B cell (primary cell): ENCODE results near the gene LRSAM1. TPM values are rescaled to one million over a fixed set of nuclear protein-coding genes. Genes with fewer than 3 reads are reported as not detected.

Source experiments
- ATAC-seq: fragments of 200-7000 bp; cut with Tn5 transposase; one replicate; pipeline ENCODE4 v1.10.0; 2021; ENCODE audit warnings: low read depth, mild to moderate bottlenecking, moderate number of reproducible peaks, moderate library complexity
- CTCF ChIA-PET: fragments of 350-600 bp; sonication (Branson Sonifier 250); formaldehyde crosslinking; loops from one replicate; lab custom pipeline; 2021; ENCODE audit warnings: antibody characterized with exemption, inconsistent platforms; lab: Charles Lee
- POLR2A ChIA-PET: fragments of 350-600 bp; sonication (Branson Sonifier 250); formaldehyde crosslinking; loops from one replicate; lab custom pipeline; 2021; ENCODE audit warnings: antibody characterized with exemption; lab: Charles Lee
- DNase-seq: peaks from one replicate; pipeline ENCODE4 v3.0.0; 2013
- H2AFZ ChIP-seq: 2 replicates; pipeline ENCODE4 v1.6.1; 2012; ENCODE audit warnings: mild to moderate bottlenecking, low read depth, low read length; ENCODE audit not compliant: insufficient read depth, poor library complexity, severe bottlenecking
- H3K27ac ChIP-seq, 2 donors: 1 replicate in 1 of 2; 2 replicates in 1 of 2; pipeline ENCODE4 v1.5.1; 2012 to 2013; ENCODE audit warnings: low read length in 2 of 2, mild to moderate bottlenecking in 2 of 2, moderate library complexity in 1 of 2
- H3K27me3 ChIP-seq, 4 experiments: fragments of 200-600 bp in 1 of 4; sonication (generic) in 1 of 4; replicated peaks in 1 of 4; 1 replicate in 2 of 4; 2 replicates in 2 of 4; pipeline versions ENCODE4 v1.6.1 to v1.7.0; 2013 to 2016; ENCODE audit warnings: low read length in 3 of 4, mild to moderate bottlenecking in 2 of 4, mixed read lengths in 1 of 4, moderate library complexity in 1 of 4; ENCODE audit not compliant: insufficient read depth in 4 of 4, control insufficient read depth in 3 of 4; ENCODE audit errors: control extremely low read depth in 1 of 4
- H3K36me3 ChIP-seq, 2 experiments: replicated peaks in 1 of 2; 1 replicate in 1 of 2; 2 replicates in 1 of 2; pipeline versions ENCODE4 v1.6.1 to v1.7.1; 2013; ENCODE audit warnings: low read length in 1 of 2; ENCODE audit not compliant: insufficient read depth in 2 of 2, control insufficient read depth in 1 of 2; ENCODE audit errors: control extremely low read depth in 1 of 2, extremely low read depth in 1 of 2
- H3K4me1 ChIP-seq, 2 donors: fragments of 200-600 bp in 1 of 2; sonication (generic) in 1 of 2; 1 replicate in 1 of 2; 2 replicates in 1 of 2; pipeline versions ENCODE4 v1.5.1 to v1.6.1; 2013 to 2017; ENCODE audit warnings: low read length in 2 of 2; ENCODE audit not compliant: control insufficient read depth in 2 of 2, insufficient read depth in 2 of 2
- H3K4me2 ChIP-seq: replicated peaks from 2 replicates; pipeline ENCODE3; 2012; ENCODE audit warnings: mild to moderate bottlenecking, low read depth, low read length; ENCODE audit not compliant: poor library complexity, severe bottlenecking
- H3K4me3 ChIP-seq, 5 experiments: fragments of 200-600 bp in 1 of 5; sonication (generic) in 1 of 5; 1 replicate in 3 of 5; 2 replicates in 2 of 5; pipeline versions ENCODE4 v1.5.1 to v1.7.0; 2011 to 2016; ENCODE audit warnings: low read length in 4 of 5, mild to moderate bottlenecking in 4 of 5, low read depth in 2 of 5, control low read depth in 1 of 5, moderate library complexity in 1 of 5; ENCODE audit not compliant: insufficient read depth in 1 of 5; ENCODE audit errors: control extremely low read depth in 1 of 5, extremely low read depth in 1 of 5
- H3K79me2 ChIP-seq: fragments of 200-600 bp; sonication (generic); one replicate; pipeline ENCODE4 v1.6.0; 2016; ENCODE audit warnings: low read length; ENCODE audit not compliant: control insufficient read depth, insufficient read depth
- H3K9ac ChIP-seq: fragments of 200-600 bp; sonication (generic); 2 replicates; pipeline ENCODE4 v1.6.1; 2017; ENCODE audit warnings: mild to moderate bottlenecking, low read length, moderate library complexity
- H3K9me3 ChIP-seq, 3 donors: one replicate each; pipeline versions ENCODE4 v1.6.1 to v1.7.1; 2013; ENCODE audit warnings: low read length in 2 of 3; ENCODE audit not compliant: control insufficient read depth in 2 of 3, insufficient read depth in 1 of 3; ENCODE audit errors: control extremely low read depth in 1 of 3
- H4K20me1 ChIP-seq: 2 replicates; pipeline ENCODE4 v1.6.0; 2012; ENCODE audit warnings: mild to moderate bottlenecking, low read length; ENCODE audit not compliant: insufficient read depth, control insufficient read depth, poor library complexity, severe bottlenecking
- H3K27ac Mint-ChIP-seq: one replicate; pipeline ENCODE4 v1.8.0; 2021; ENCODE audit warnings: mixed read lengths
- H3K27me3 Mint-ChIP-seq: one replicate; pipeline ENCODE4 v1.8.0; 2021; ENCODE audit warnings: mixed read lengths
- H3K4me1 Mint-ChIP-seq: one replicate; pipeline ENCODE4 v1.8.0; 2021; ENCODE audit warnings: mixed read lengths
- H3K4me3 Mint-ChIP-seq: one replicate; pipeline ENCODE4 v1.8.0; 2021; ENCODE audit warnings: mixed read lengths
- H3K9me3 Mint-ChIP-seq: one replicate; pipeline ENCODE4 v1.8.0; 2022; ENCODE audit warnings: mixed read lengths; ENCODE audit not compliant: insufficient read depth
- CTCF ChIP-seq: fragments of 200-600 bp; IDR thresholded peaks from one replicate; pipeline ENCODE4 v1.8.0; 2022; ENCODE audit warnings: antibody characterized with exemption, mild to moderate bottlenecking
- EZH2 ChIP-seq: IDR thresholded peaks from 2 replicates; pipeline ENCODE4 v1.6.1; 2012; ENCODE audit warnings: borderline replicate concordance, low read depth, mild to moderate bottlenecking, moderate library complexity, low read length; ENCODE audit not compliant: insufficient read depth, poor library complexity, severe bottlenecking
- WGBS: methylation state at CpG from one replicate; pipeline ENCODE4 v1.1.5; 2013; ENCODE audit warnings: missing lambda C conversion rate; ENCODE audit not compliant: insufficient coverage; 5-methylcytosine and 5-hydroxymethylcytosine counted together
- intact Hi-C: fragments of 100-400 bp; cut with micrococcal nuclease; formaldehyde crosslinking; loops from one replicate; pipeline ENCODE4 v1.10.0; 2022
- polyA plus RNA-seq: library from polyadenylated mRNA; depleted of rRNA; stranded (reverse); fragments of >200 nt; gene quantifications from 2 replicates; pipeline ENCODE4 v1.2.3, GENCODE V29; 2012
- total RNA-seq, 2 donors: library from RNA; stranded (reverse); fragments of 120-200 nt in 1 of 2; gene quantifications; 1 replicate in 1 of 2; 2 replicates in 1 of 2; pipeline versions ENCODE4 v1.2.3 to v1.2.4, GENCODE V29; 2013 to 2022

Gene LRSAM1
- total and polyA plus RNA-seq, 2 donors (not counting 1 experiment from before 2014, with no cell fraction given): 30.6 to 39.8 TPM

- H3K9me3 ChIP-seq: peaks cover 0 to 34% (median 16%) of the 10 kb centered on the region in 3 donors
- H4K20me1 ChIP-seq: no peaks in the 10 kb centered on the region
- ChIA-PET CTCF (no interaction called here), POLR2A (interaction anchor here (0.7 kb wide), 1 partner anchor 591 kb away, joined by 10 read pairs; no protein-coding TSS in a partner anchor)
- no peak for ATAC-seq
- Mint-ChIP-seq H3K27me3 (no peaks in the 10 kb centered on the region), H3K9me3 (no peaks in the 10 kb centered on the region), H3K27ac (no peak overlapping the region), H3K4me1 (peaks cover 3% of the 10 kb centered on the region), H3K4me3 (no peak overlapping the region)
- H3K27me3 ChIP-seq: no peaks in the 10 kb centered on the region
- H3K4me1 ChIP-seq: no peaks in the 10 kb centered on the region
- no peaks in the 10 kb centered on the region for H3K36me3 ChIP-seq
- no peak overlapping the region for H3K4me2 ChIP-seq
- H3K79me2 ChIP-seq: no peaks in the 10 kb centered on the region
- intact Hi-C loops: no loop called here
- WGBS: 55% methylated on average over 17 of the region's 22 CpGs
- no peak overlapping the region for H3K9ac ChIP-seq
- no peak overlapping the region for H3K4me3 ChIP-seq
- no peak overlapping the region for H3K27ac ChIP-seq
- TF ChIP-seq CTCF (no peak), EZH2 (no peak)
- no peak for DNase-seq
- no peak overlapping the region for H2AFZ ChIP-seq
Observed at GRCh38 chr9:127519301-127520166, 68.2 kb downstream of the LRSAM1 start.
